ENCODE data around the gene MYADML2.

Gene MYADML2

GRCh38 chr17:81908793-81909192 is 38.2 kb downstream of the MYADML2 start:
- DNase-seq = no peak

- no peak for DNase-seq
Measured at GRCh38 chr17:81907219-81908145, 39.6 kb downstream of the MYADML2 start.

GRCh38 chr17:81906476-81907218 is 40.4 kb downstream of the MYADML2 start:
- peak; percentile 18 for DNase-seq

GRCh38 chr17:81905993-81906392 is 41.0 kb downstream of the MYADML2 start:
- no peak for DNase-seq

- no peak for DNase-seq
Measured at GRCh38 chr17:81905424-81905875, 41.6 kb downstream of the MYADML2 start.

DNA sequence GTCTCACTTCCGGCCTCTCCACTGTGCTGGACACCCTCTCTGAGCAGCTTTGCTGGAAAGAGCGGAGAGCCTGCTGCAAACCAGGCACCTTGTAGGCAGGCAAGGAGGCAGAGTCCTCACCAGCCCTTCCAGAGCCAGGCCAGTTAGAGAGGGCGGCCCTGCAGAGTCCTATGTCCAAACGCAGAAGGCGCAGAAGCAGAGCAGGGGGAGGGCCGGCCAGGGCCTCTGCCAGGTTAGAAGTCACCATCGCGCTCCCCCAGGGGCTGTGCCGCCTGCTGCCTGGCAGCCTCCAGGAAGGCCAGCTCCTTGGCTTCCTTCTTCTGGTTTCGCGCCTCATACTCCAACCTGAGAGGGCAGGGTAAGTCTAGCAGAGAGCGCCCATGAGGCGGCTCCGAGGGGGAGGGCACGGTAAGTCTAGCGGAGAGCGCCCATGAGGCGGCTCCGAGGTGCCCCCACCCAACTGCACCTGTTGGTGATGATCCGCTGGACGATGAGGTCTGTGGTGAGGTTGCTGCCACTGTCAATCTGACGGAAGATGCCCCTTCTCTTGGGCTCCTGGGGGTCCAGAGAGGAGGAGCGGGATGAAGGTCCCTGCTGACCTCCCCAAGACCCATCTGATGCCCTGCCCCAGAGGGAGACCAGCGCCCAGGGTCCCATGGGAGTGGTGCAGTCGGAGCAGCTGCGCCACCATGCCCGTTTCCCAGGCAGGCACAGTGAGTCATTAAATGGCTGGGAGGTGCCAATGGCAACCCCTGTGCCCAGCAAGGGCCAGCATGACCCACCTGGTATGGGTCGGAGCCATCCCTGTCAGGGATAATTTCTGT is 42.2 kb downstream of the MYADML2 start:
- no peak for DNase-seq

DNA sequence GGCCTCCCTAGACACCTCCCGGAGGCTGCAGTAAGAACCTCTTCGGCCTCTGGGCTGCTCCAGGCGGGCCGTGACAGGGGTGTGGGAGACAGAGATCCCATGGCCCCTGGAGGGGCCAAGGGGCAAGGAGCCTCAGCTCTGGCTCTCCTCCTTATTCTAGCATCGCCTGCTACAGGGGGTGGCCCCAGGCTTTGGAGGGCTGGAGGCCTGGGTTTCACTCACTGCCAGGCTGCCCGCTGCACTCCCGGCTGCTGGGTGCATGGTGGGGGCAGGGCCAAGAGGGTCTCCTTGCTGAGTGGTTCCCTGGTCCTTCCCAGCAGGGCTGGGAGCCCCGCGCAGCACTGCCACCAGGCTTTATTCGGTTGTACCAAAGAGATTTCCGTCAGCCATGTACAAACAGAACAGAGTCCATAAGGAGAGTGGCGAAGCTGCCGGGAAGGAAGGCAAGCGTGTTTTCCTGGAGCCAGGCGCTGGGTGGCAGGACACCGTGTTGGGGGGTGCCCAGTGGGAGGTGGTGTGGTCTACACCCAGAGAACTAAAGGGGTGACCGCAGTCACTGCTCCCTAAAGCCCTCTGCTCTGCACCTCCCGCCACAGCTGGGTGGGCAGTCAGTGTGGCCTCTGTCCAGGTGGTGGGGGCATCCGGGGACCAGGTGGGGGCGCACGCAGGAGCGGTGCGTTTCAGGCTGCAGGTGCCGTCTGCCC is 43.0 kb downstream of the MYADML2 start:
- no peak for DNase-seq

DNA sequence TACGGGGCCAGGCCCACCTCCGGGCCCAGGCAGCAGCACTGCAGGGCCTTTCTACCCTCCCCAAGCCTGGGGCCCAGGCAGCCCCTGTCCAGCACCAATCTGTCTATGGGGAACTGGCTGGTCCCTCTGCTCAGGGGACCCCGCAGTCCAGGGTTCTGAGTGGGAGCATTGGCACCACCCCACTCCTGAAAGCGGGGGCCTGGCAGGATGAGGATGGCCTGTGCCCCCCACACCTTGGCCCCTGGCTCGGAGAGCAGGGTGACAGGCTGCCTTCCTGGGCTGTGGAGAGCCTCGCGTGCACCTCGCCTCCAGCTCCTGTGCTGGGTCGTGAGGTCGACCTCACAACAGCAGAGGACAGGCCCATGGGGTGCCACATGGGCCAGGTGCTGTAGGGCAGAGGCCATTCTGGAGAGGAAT is 43.6 kb downstream of the MYADML2 start:
- DNase-seq = no peak

DNA sequence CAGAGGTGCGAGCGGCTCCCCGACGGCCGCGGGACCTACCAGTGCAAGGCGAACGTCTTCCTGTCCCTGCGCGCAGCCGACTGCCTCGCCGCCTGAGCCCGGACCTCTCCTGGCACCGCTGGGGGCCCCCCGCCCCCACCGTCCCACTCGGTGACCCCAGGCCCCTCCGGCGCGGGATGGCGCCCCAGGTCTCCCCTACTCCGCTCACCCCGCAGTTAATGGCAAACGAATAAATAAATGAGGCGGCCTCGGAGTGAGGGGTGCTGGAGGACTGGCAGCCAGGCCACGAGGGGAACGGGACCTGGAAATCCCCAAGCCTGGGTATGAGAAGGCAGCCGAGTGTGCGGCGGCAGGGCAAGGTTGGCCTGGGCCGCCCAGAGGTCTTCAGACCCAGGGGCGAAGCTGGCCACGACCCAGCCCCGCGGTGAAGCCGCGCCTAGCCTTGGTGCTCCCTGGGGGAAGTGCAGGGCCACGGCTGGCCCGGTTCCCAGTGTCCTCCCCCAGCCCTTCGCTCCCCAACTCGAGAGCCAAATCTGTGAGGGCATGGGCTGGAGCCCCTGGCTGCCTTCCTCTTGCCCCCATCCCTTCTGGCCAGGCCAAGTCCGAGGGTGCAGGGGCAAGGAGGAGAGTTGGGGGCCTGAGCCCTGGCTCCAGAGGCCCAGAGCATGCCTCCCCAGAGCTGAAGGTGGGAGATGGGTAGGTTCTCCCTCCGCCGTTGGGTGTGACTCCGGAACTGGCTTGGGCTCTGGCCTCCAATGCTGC is 44.2 kb downstream of the MYADML2 start:
- DNase-seq = no peak

DNA sequence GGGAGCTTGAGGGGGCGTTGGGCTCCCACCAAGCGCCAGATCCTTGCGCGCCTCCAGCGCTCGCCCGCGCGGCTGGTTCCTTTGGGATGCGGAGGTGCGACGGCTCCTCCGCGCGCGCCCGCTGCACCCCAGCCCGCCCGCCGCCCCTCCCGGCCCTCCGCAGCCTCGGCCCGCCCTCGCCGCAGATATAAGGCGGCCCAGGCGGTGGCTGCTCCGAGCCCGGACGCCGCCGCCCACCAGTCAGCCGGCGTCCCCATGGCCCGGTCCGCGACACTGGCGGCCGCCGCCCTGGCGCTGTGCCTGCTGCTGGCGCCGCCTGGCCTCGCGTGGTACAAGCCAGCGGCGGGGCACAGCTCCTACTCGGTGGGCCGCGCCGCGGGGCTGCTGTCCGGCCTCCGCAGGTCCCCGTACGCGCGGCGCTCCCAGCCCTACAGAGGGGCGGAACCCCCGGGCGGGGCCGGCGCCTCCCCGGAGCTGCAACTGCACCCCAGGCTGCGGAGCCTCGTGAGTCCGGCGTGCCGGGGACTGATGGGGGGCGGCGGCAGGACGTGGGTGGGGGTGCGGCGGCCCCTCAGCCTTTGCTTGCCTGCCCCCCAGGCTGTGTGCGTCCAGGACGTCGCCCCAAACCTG is 44.9 kb downstream of the MYADML2 start, which contains the start of gene NPB:
Gene NPB (plus strand): TSS at position 216 of the 630 bp plus-strand sequence. CDS start 40 bp downstream, at position 256.
- DNase-seq = no peak

GRCh38 chr17:81901167-81902022 is 45.6 kb downstream of the MYADML2 start:
- DNase-seq = no peak

- DNase-seq = no peak
Measured at GRCh38 chr17:81900181-81900820, 46.7 kb downstream of the MYADML2 start.

- DNase-seq = no peak
Measured at GRCh38 chr17:81899514-81900166, 47.4 kb downstream of the MYADML2 start.

DNA sequence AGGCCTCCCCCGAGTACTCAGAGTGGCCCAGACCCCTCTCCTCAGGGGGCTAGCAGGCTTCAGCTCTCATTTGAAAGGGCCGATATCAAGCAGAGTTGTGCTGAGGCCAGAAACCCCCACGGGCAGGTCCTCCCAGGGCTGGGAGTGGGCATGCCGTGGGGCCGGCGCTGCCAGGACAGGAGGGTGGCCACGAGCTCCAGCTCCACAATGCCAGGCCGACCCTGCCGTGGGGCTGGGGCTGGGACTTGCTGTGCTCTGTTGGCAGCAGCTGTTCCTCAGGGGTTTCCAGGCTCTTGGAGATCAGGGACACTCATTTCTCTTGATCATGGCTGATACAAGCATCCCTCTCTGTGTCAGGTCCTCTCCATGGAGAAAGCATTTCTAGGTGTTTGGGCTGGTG is 48.1 kb downstream of the MYADML2 start:
- DNase-seq = no peak

- DNase-seq = no peak
Measured at GRCh38 chr17:81898029-81898866, 48.8 kb downstream of the MYADML2 start.

DNA sequence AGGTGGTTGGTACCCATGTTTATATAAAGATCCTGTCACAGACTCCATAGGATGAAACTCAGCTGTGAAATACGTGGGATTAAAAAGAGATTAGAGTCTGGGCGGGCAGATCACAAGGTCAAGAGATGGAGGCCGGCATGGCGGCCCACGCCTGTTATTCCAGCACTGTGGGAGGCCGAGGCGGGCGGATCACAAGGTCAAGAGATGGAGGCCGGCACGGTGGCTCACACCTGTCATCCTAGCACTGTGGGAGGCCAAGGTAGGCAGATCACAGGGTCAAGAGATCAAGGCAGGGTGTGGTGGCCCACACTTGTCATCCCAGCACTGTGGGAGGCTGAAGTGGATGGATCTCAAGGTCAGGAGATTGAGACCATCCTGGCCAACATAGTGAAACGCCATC is 51.6 kb downstream of the MYADML2 start:
- no peak for DNase-seq

GRCh38 chr17:81891303-81891552 is 55.8 kb downstream of the MYADML2 start:
- no peak for DNase-seq

Measured in COR-L47 (cell line).